ENCODE data around the gene CCNI2. TPM values are rescaled to one million over a fixed set of nuclear protein-coding genes. Genes with fewer than 3 reads are reported as not detected.
A peak's percentile ranks its signal among the peaks of the same experiment; 100 is the strongest.

Gene CCNI2
- total and polyA plus RNA-seq, 11 donors = 0.11 to 0.50 (median 0.20) TPM; not detected in 8

GRCh38 chr5:132791026-132791425 is 43.8 kb downstream of the CCNI2 start:
- DNase-seq = no peak
- Histone ChIP-seq H3K27me3 (no peaks in the 10 kb centered on the region), H3K4me1 (peaks cover 0 to 7% (median 0%) of the 10 kb centered on the region in 12 donors), H3K36me3 (no peaks in the 10 kb centered on the region), H3K27ac (no peak overlapping the region), H3K4me3 (no peak overlapping the region), H3K9me3 (no peaks in the 10 kb centered on the region)
- intact Hi-C loops (cut with DNase I) = no loop called here
- 93 to 98% (median 95%) methylated on average over 3 of the region's 3 CpGs for WGBS, 4 donors
- TF ChIP-seq POLR2A (IDR thresholded peaks at IDR 0.05) (no peak), CTCF (IDR thresholded peaks at IDR 0.05) (no peak)
- no peak for ATAC-seq

- intact Hi-C loops (cut with DNase I) = no loop called here
- no peaks in the 10 kb centered on the region for H3K36me3 ChIP-seq
- no peak for DNase-seq
- ATAC-seq = peak in 1 of 4 donors; percentile 38
- H3K4me1 ChIP-seq = peaks cover 0 to 5% (median 0%) of the 10 kb centered on the region in 12 donors
- no peak overlapping the region for H3K27ac ChIP-seq
- TF ChIP-seq POLR2A (IDR thresholded peaks at IDR 0.05) = no peak
- no peak for TF ChIP-seq CTCF (IDR thresholded peaks at IDR 0.05)
- 28 to 61% (median 43%) methylated on average over 2 of the region's 2 CpGs for WGBS, 4 donors
- no peak overlapping the region for H3K4me3 ChIP-seq
- peaks cover 0 to 13% (median 0%) of the 10 kb centered on the region in 9 donors for H3K27me3 ChIP-seq
- H3K9me3 ChIP-seq = no peaks in the 10 kb centered on the region
Observed at GRCh38 chr5:132797651-132798050, 50.4 kb downstream of the CCNI2 start.

GRCh38 chr5:132799392-132799791 is 52.2 kb downstream of the CCNI2 start:
- no peak for TF ChIP-seq POLR2A (IDR thresholded peaks at IDR 0.05)
- TF ChIP-seq CTCF (IDR thresholded peaks at IDR 0.05) = no peak
- Histone ChIP-seq H3K36me3 (no peaks in the 10 kb centered on the region), H3K4me1 (peaks cover 0 to 5% (median 0%) of the 10 kb centered on the region in 12 donors), H3K4me3 (no peak overlapping the region), H3K9me3 (no peaks in the 10 kb centered on the region), H3K27me3 (peaks cover 0 to 15% (median 0%) of the 10 kb centered on the region in 9 donors), H3K27ac (no peak overlapping the region)
- ATAC-seq (no peak), DNase-seq (no peak)
- WGBS, 4 donors = 79 to 90% (median 86%) methylated on average over 2 of the region's 2 CpGs
- intact Hi-C loops (cut with DNase I) = no loop called here

- intact Hi-C loops (cut with DNase I) = loop anchor here in 1 of 10 donors (10.0 kb wide), 1 partner anchor 276 kb away; no protein-coding TSS in a partner anchor
- ATAC-seq (no peak), DNase-seq (no peak)
- Histone ChIP-seq H3K36me3 (no peaks in the 10 kb centered on the region), H3K4me3 (no peak overlapping the region), H3K9me3 (no peaks in the 10 kb centered on the region), H3K4me1 (peaks cover 0 to 5% (median 0%) of the 10 kb centered on the region in 12 donors), H3K27me3 (peaks cover 0 to 15% (median 0%) of the 10 kb centered on the region in 9 donors), H3K27ac (no peak overlapping the region)
- WGBS, 4 donors = 80 to 84% (median 82%) methylated on average over 2 of the region's 2 CpGs
- TF ChIP-seq CTCF (IDR thresholded peaks at IDR 0.05) (no peak), POLR2A (IDR thresholded peaks at IDR 0.05) (no peak)
Observed at GRCh38 chr5:132800545-132800944, 53.3 kb downstream of the CCNI2 start.
